ENCODE results near the gene SORCS2. TPM values are rescaled to one million over a fixed set of nuclear protein-coding genes. Genes with fewer than 3 reads are reported as not detected.

SORCS2 gene
- total and polyA plus RNA-seq, 2 of the 4 experiments (the other 2 are of a cell fraction): 0.36 to 0.62 TPM

GRCh38 chr4:7524064-7524682, 331.8 kb downstream of the SORCS2 start:
- no peak overlapping the region for H2AK9ac ChIP-seq (replicated peaks; ENCODE audit: low read depth, low read length, poor library complexity)
- H2BK120ac ChIP-seq (ENCODE audit: low read depth, low read length): no peak overlapping the region
- no peak overlapping the region for H4K5ac ChIP-seq (ENCODE audit: low read depth, low read length)
- in situ Hi-C loops (cut with MboI; ENCODE audit: low sequenced_read_pairs): no loop called here
- dilution Hi-C loops (cut with HindIII; ENCODE audit: low sequenced_read_pairs, unreplicated experiment): no loop called here
- WGBS, 2 experiments (ENCODE audit: extremely low coverage in 2 of 2, insufficient read length in 1 of 2): 34% methylated on average over 4 of the region's 12 CpGs; no CpG with 5 or more reads in 1 of the 2 experiments
- no peak overlapping the region for H3K4ac ChIP-seq (ENCODE audit: low read depth, low read length)
- intact Hi-C loops (cut with micrococcal nuclease): no loop called here
- H3K36me3 ChIP-seq (ENCODE audit: control insufficient read depth, insufficient read depth, low read length): no peaks in the 10 kb centered on the region
- H3K27me3 ChIP-seq (ENCODE audit: control insufficient read depth, insufficient read depth, low read length): peaks cover 62% of the 10 kb centered on the region
- no peak overlapping the region for H3K14ac ChIP-seq (replicated peaks; ENCODE audit: low read depth, low read length)
- no peak overlapping the region for H3K27ac ChIP-seq (ENCODE audit: insufficient read depth, low read length)
- no TSS peak for BruUV-seq (replicated peaks)
- H2AK5ac ChIP-seq (ENCODE audit: low read depth, low read length): no peak overlapping the region
- no peak overlapping the region for H3K23ac ChIP-seq (ENCODE audit: low read depth, low read length)
- no peak overlapping the region for H4K8ac ChIP-seq (ENCODE audit: low read depth in 2 of 2, low read length in 2 of 2)
- H2AFZ ChIP-seq (replicated peaks; ENCODE audit: low read length, poor library complexity): peak overlapping the region; percentile 41
- ATAC-seq (ENCODE audit: low read depth) (no peak), DNase-seq (no peak)
- no peak overlapping the region for H2BK20ac ChIP-seq (ENCODE audit: low read depth, low read length)
- no peak overlapping the region for H3K18ac ChIP-seq (ENCODE audit: low read depth, low read length)
- H2BK15ac ChIP-seq (ENCODE audit: low read depth, low read length): no peak overlapping the region
- POLR2A ChIA-PET (ENCODE audit: unreplicated experiment): no interaction called here
- H4K91ac ChIP-seq (ENCODE audit: insufficient read depth, low read depth, low read length): no peak overlapping the region
- H3K4me2 ChIP-seq (ENCODE audit: low read depth, low read length): no peak overlapping the region
- H3K9ac ChIP-seq (ENCODE audit: low read depth, low read length): no peak overlapping the region
- no peaks in the 10 kb centered on the region for H3K9me3 ChIP-seq (ENCODE audit: control insufficient read depth, insufficient read depth, low read length)
- no peak overlapping the region for H2BK5ac ChIP-seq (ENCODE audit: low read depth, low read length, poor library complexity, severe bottlenecking)
- H3K9me1 ChIP-seq (ENCODE audit: insufficient read depth, low read length): no peaks in the 10 kb centered on the region
- no peaks in the 10 kb centered on the region for H3K4me1 ChIP-seq (ENCODE audit: control insufficient read depth, insufficient read depth, low read length)
- H4K20me1 ChIP-seq (ENCODE audit: insufficient read depth, low read length): no peaks in the 10 kb centered on the region
- TF ChIP-seq MXI1 (IDR thresholded peaks at IDR 0.05; ENCODE audit: borderline replicate concordance, low read depth, low read length) (no peak), RAD21 (IDR thresholded peaks at IDR 0.05; ENCODE audit: low read length) (no peak), RFX5 (IDR thresholded peaks at IDR 0.05; ENCODE audit: low read depth, low read length) (no peak), CEBPB (IDR thresholded peaks at IDR 0.05; ENCODE audit: low read depth, low read length) (no peak), NFE2L2 (IDR thresholded peaks at IDR 0.05; ENCODE audit: low read depth, low read length) (no peak), CHD1 (IDR thresholded peaks at IDR 0.05; ENCODE audit: low read depth, low read length) (no peak), MAFK (IDR thresholded peaks at IDR 0.05; ENCODE audit: low read depth, low read length) (no peak), POLR2A (IDR thresholded peaks at IDR 0.05; ENCODE audit: low read depth, low read length) (no peak), RCOR1 (IDR thresholded peaks at IDR 0.05; ENCODE audit: insufficient replicate concordance, low read length) (no peak), FOS (IDR thresholded peaks at IDR 0.05; ENCODE audit: low read depth, low read length) (no peak), MAZ (IDR thresholded peaks at IDR 0.05; ENCODE audit: borderline replicate concordance, low read depth, low read length) (no peak), BHLHE40 (IDR thresholded peaks at IDR 0.05; ENCODE audit: low read depth, low read length) (no peak), SMC3 (IDR thresholded peaks at IDR 0.05; ENCODE audit: low read depth, low read length) (no peak)
- TF ChIP-seq, protein P1, sequence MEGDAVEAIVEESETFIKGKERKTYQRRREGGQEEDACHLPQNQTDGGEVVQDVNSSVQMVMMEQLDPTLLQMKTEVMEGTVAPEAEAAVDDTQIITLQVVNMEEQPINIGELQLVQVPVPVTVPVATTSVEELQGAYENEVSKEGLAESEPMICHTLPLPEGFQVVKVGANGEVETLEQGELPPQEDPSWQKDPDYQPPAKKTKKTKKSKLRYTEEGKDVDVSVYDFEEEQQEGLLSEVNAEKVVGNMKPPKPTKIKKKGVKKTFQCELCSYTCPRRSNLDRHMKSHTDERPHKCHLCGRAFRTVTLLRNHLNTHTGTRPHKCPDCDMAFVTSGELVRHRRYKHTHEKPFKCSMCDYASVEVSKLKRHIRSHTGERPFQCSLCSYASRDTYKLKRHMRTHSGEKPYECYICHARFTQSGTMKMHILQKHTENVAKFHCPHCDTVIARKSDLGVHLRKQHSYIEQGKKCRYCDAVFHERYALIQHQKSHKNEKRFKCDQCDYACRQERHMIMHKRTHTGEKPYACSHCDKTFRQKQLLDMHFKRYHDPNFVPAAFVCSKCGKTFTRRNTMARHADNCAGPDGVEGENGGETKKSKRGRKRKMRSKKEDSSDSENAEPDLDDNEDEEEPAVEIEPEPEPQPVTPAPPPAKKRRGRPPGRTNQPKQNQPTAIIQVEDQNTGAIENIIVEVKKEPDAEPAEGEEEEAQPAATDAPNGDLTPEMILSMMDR (conservative IDR thresholded peaks at IDR 0.05; ENCODE audit: low read depth, low read length): no peak
- TF ChIP-seq, protein P2, sequence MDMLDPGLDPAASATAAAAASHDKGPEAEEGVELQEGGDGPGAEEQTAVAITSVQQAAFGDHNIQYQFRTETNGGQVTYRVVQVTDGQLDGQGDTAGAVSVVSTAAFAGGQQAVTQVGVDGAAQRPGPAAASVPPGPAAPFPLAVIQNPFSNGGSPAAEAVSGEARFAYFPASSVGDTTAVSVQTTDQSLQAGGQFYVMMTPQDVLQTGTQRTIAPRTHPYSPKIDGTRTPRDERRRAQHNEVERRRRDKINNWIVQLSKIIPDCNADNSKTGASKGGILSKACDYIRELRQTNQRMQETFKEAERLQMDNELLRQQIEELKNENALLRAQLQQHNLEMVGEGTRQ (IDR thresholded peaks at IDR 0.05; ENCODE audit: low read depth, low read length): no peak
- TF ChIP-seq, protein P3, sequence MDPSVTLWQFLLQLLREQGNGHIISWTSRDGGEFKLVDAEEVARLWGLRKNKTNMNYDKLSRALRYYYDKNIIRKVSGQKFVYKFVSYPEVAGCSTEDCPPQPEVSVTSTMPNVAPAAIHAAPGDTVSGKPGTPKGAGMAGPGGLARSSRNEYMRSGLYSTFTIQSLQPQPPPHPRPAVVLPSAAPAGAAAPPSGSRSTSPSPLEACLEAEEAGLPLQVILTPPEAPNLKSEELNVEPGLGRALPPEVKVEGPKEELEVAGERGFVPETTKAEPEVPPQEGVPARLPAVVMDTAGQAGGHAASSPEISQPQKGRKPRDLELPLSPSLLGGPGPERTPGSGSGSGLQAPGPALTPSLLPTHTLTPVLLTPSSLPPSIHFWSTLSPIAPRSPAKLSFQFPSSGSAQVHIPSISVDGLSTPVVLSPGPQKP (IDR thresholded peaks at IDR 0.05; ENCODE audit: borderline replicate concordance, low read depth, low read length): no peak
- H3K79me1 ChIP-seq (ENCODE audit: low read depth in 1 of 2, low read length in 2 of 2): no peaks in the 10 kb centered on the region
- no peak overlapping the region for H3K56ac ChIP-seq (ENCODE audit: extremely low read depth, insufficient read depth, low read length)
- CTCF ChIA-PET: interaction anchor here (0.8 kb wide), 1 partner anchor 8 kb away, joined by 3 read pairs; no protein-coding TSS in a partner anchor
- no peak overlapping the region for H3K4me3 ChIP-seq (ENCODE audit: insufficient read depth, low read depth, low read length)
